ENCODE data around the gene ANP32A.

- TF ChIP-seq, protein P1, sequence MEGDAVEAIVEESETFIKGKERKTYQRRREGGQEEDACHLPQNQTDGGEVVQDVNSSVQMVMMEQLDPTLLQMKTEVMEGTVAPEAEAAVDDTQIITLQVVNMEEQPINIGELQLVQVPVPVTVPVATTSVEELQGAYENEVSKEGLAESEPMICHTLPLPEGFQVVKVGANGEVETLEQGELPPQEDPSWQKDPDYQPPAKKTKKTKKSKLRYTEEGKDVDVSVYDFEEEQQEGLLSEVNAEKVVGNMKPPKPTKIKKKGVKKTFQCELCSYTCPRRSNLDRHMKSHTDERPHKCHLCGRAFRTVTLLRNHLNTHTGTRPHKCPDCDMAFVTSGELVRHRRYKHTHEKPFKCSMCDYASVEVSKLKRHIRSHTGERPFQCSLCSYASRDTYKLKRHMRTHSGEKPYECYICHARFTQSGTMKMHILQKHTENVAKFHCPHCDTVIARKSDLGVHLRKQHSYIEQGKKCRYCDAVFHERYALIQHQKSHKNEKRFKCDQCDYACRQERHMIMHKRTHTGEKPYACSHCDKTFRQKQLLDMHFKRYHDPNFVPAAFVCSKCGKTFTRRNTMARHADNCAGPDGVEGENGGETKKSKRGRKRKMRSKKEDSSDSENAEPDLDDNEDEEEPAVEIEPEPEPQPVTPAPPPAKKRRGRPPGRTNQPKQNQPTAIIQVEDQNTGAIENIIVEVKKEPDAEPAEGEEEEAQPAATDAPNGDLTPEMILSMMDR (IDR thresholded peaks at IDR 0.05; ENCODE audit: borderline replicate concordance, extremely low read depth, low read length, poor library complexity, severe bottlenecking), result no peak
- TF ChIP-seq EZH2 (IDR thresholded peaks at IDR 0.05; ENCODE audit: borderline replicate concordance, low read depth, low read length, severe bottlenecking), result no peak
These were observed 50.5 kb downstream of the ANP32A start for GRCh38 chr15:68770216-68770615.

Data from DND-41 (cell line).